Liver (tissue), 2 donors: ENCODE data around the gene SLC26A5.

Experiments used
- CTCF ChIP-seq: fragments of 150-350 bp; IDR thresholded peaks from 2 replicates; pipeline ENCODE4 v1.5.1; 2017; ENCODE audit warnings: improper control_type of control experiment, low read depth, low read length; ENCODE audit not compliant: missing input control
- REST ChIP-seq: IDR thresholded peaks from 2 replicates; pipeline ENCODE4 v1.6.1; 2016; ENCODE audit warnings: antibody characterized with exemption, mild to moderate bottlenecking
- donor health status: healthy.

DNA sequence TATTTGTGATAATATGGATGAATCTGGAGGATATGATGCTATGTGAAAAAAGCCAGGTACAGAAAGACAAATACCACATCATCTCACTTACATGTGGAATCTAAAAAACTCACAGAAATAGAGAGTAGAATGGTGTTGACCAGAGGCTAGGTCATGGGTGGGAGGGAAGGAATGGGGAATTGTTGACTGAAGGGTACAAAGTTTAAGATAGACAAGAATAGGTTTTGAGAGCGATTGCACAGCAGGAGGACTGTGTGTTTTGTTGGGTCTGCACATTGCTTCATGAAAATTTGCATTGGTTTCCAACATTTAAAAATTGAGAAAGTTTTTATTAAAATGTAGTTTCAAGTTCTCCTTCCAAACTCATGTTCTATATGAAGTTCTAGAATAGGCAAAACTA lies 8.4 kb downstream of the SLC26A5 start:
- TF ChIP-seq REST: no peak
- no peak for TF ChIP-seq CTCF
